CD4-positive, alpha-beta T cell treated with Interleukin-6 at 100 ng/mL for 8 hours (primary cell): ENCODE measurements around the gene BTBD8.

Experiments used
- DNase-seq: peaks from one replicate; pipeline ENCODE4 v3.0.0-alpha.2; 2020; ENCODE audit warnings: mixed read lengths, low spot score

The BTBD8 gene

DNA sequence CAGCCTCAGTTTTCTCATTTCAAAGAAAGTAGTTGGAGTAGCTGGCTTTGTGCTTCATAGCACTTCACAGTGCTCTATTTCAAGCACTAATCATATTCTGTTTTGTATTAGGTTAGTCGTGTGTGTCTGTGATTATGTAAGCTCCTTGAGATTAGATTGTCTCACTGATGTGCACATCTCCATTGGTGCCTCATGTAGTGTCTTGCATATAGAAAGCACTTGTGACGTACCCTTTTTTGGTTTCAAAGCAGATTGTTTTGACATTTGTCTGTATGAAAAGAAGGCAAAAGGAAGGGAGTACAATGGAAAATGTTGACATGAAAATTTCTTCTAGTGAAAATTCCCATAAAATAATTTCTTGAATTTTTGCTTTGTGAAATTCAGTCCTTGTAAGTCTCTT is 13.9 kb downstream of the BTBD8 start:
- no peak for DNase-seq

DNA sequence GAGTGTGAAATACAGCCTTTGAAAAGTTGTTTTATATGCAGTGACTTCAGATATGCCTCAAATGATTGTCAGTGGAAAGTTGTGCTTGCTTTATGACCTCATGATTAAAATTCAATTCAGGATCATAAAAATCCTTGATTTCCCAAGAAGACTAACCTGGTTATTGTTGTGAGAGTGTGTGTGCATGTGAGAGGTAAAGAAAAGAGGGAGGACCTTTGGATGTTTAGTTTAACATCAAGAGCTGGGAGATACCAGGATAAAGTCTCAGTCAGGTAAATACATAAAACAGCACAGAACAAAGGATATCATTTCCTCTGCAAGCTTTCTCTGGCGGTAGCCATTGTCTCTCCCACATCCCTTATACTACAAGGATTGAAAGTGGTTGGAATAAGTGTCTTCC is 14.4 kb downstream of the BTBD8 start:
- DNase-seq: no peak

DNA sequence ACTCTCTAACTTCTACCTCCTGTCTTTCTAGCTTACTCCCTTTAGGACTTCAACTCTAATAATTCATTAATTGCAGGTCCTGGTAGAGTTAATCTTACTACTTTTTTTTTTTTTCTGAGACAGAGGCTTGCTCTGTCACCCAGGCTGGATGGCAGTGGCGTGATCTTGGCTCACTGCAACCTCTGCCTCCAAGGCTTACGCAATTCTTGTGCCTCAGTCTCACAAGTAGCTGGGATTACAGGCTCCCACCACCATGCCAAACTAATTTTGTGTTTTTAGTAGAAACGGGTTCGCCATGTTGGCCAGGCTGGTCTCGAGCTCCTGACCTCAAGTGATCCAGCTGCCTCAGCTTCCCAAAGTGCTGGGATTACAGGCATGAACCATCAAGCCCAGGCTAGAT is 15.7 kb downstream of the BTBD8 start:
- no peak for DNase-seq

DNA sequence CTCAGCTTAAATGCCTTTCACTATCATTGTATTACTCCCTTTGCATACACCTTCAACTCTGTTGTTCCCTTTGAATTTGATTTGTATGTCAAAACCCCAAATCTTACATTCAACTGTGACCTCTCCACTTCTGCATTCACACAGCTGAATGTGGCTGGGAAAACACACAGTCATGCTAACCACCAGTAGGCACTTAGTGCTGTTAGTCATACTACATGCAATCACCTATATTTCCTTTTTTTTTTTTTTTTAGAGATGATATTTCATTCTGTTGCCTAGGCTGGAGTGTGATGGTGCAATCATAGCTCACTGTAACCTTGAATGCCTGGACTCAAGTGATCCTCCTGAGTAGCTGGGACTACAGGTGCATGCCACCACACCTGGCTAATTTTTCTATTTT is 16.2 kb downstream of the BTBD8 start:
- no peak for DNase-seq

DNA sequence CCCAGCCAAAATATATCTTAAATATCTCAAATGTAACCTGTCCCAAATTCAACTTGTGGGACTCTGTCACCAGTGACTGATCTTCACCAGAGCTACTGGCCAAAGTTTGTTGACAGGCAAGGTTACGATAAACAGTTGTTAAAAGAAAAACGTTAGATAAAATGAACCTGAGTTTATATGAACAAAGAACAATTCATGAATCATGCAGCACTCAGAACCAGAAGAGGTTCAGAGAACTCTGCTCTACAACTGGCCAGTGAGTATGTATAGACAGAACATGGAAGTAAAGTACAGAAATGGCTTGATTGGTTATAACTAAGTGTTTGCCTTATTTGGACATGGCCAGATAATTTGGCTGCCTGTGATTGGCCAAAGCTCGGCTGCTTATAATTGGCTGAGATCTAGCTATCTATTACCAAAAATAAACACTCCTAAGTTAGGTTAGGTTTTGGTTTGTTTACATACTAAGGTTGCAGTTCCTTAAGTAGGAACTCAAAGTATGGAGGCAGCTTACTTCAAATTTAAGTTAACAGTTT is 25.5 kb downstream of the BTBD8 start:
- no peak for DNase-seq

DNA sequence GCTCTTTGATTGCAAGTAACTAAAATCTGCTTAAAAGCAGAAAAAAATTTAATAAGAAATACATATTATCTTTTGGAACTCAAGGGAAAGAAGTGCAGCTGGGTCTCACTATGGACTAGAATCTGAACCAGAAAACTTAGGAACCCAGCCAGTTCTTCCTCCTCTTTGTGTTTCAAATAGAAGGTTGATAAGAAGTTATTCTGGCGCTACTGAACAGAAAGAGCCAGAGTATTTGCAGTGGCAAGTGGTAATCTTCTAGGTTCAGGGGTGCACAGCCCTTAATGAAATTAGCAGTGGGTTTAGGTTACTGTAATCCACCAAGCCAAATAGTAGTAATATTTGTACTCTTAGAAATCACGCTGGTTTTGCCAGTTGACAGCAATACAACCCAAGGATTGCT is 28.5 kb downstream of the BTBD8 start:
- no peak for DNase-seq

DNA sequence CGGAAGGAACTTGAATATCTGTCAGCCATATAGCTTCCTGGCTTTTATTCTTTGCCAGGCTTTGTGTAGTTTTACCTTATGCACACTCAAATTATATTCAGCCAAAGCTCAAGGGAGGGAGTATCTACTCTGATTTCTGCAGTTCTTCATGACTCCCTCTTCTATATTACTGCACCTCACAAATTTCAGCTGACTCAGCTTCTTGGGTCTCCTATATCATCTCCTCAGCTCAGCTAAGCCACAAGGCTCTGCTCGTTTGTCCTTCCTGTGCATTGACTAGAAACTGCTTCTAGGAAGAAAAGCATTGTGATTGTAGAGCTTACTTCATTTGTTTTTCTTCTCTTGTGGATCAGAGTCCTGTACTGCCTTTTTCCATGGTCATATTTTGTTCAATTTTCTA is 37.4 kb downstream of the BTBD8 start:
- DNase-seq: no peak

DNA sequence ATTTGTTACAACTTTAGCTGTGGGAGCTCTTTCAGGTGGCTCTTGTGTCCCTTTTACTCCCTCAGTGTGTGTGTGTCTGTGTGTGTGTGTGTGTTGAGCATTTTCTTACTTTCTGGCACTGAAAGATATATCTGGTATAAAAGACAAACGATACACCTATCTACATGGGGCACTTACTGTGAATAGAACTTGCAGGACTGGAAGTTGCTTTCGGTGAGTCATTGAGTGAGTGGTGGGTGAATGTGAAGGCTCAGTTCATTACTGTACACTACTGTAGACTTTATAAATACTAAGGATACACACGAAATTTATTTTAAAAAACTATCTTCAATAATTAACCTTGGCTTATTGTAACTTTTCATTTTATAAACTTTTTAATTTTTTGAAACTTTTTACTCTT is 38.7 kb downstream of the BTBD8 start:
- DNase-seq: no peak

DNA sequence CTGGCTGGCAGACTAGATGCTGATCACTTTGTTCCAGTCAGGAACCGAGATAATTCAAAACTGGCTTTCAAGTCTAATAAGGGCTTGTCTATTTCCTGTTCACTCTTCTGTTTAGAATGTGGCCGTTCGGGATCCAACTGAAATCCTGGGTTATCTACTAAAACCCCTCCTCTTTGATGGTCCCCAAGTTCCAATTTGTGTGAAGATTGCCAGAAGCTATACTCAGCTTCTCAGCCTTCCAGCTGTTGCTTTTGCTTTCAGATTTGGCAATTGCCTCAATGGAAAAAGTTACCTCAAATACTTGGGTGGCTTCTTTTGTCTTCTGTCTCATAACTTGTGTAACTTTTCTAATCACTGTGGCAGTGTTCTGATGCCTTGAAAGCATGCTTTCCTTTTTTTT is 43.7 kb downstream of the BTBD8 start:
- DNase-seq: no peak

DNA sequence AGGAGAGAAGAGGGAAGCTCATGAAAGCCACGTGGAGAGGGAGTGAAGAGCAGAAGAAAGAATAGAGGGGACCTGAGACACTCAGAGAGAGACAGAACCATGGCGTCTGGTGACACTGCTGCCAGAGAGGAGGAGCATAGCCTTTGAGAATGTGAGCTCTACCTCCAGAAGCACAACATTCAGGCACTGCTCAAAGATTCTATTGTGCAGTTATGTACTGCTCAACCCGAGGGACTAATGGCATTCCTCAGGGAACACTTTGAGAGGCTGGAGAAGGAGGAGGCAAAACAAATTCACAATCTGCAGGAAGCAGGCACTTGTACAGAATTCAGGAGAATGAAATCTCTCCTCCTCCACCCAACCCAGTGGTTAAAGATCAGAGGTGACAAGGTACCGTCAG is 45.1 kb downstream of the BTBD8 start:
- DNase-seq: no peak

DNA sequence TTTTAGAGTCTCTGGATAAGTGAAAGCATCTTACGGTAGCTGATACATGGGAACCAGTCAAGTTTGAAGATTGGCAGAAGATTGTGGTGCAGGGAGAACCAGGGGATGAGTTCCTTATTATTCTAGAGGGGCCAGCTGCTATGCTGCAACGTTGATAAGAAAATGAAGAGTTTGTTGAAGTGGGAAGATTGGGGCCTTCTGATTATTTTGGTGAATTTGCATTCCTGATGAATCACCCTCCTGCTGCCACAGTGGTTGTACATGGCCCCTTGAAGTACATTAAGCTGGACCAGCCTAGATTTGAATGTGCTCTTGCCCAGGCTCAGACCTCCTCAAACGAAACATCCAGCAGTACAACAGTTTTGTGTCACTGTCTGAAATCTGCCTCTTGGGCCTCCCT is 45.9 kb downstream of the BTBD8 start:
- DNase-seq: no peak

DNA sequence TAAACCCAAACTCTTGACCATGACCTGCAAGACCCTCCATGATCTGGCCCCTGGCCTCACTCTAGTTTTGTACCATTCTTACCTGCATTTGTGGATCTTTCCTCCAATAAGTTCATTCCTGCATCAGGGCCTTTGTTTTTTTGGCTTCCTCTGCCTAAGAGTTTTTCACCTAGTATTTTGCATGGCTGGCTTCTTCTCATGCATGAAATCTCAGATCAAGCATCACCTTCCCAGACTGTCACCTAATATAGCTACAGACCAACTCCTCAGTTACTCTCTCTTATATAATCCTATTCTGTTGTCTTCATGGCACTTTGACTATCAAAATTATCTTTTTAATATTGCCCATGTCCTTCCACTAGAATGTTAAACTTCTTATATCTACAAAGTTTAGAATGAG is 54.2 kb downstream of the BTBD8 start:
- DNase-seq: no peak

DNA sequence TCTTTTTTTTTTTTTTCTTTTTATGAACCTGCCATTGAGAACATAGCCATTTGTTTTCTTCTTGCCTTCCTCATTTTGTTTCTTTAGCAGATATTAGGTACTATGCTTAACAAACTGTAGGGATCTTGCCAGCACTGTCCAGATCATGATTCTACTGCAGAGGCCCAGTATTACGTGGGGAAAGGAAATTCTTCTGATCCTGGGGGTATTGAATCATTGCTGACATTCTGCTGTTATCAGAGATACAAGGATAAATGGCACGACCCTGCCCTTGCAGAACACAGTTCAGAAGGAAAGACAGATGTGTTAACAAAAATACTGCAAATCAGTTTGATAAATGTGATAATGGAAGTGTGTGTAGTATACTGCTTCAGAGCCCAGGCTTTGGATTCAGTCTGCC is 56.2 kb downstream of the BTBD8 start:
- DNase-seq: no peak

DNA sequence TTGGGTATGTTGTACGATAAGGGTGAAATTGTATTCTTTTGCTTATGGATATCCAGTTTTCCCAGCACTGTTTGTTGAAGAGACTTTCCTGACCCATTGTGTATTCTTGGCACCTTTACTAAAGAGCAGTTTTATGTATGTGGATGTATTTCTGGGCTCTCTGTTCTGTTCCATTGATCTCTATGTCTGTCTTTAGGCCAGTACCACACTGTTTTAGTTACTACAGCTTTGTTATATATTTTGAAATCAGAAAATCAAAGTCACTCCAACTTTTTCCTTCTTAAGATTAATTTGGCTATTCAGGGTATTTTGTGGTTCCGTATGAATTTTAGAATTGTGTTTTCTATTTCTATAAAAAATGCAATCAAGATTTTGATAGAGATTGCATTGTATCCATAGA is 74.8 kb downstream of the BTBD8 start:
- DNase-seq: no peak

DNA sequence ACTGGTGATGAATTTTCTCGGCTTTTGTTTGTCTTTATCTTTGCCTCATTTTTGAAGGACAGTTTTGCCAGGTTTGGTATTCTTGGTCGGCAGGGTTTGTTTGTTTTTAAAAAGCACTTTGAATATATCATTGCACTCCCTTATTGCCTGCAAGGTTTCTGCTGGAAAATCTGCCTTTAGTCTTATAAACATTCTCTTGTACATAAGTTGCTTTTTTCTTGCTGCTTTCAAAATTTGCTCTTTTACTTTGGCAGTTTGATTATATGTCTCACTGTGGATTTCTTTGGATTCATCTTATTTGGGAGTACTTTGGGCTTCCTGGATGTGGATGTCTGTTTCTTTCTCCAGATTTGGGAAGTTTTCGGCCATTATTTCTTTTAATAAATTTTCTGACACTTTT is 79.4 kb downstream of the BTBD8 start:
- no peak for DNase-seq

DNA sequence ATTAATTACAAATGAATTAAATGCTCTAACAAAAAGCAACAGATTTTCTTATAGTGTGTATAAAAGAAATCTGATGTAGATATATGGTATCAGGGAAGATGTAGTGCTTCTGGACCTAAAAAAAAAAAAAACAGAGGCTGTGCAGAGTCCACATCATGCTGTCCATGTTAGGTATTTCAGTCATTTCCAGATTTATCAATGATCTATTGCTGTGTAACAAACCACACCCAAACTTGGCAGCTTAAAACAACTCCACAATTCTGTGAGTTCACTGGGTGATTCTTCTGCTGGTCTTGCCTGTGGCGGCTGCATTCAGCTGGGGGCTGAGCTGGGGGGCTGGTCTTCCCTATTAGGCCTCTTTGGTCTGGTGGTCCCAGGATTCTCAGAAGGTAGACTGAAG is 85.2 kb downstream of the BTBD8 start:
- DNase-seq: no peak

DNA sequence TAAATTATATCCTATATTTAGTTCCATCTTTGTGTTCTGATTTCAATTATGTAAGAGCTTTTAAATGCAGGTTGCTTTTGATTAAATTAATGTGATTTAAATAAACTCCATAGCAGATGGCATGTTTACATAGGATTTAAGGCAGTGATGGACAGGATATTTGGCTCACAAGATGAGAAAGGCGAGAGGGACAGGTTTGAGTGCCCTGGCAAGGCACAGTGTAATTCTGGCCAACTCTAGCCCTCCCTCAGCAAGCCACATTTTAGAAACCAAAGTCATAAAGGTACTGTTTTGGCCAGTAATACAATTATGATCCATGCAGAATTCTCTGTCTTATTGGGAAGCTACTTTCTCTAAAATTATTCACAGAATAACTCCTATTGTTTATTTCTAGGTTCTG is 87.0 kb downstream of the BTBD8 start:
- no peak for DNase-seq

DNA sequence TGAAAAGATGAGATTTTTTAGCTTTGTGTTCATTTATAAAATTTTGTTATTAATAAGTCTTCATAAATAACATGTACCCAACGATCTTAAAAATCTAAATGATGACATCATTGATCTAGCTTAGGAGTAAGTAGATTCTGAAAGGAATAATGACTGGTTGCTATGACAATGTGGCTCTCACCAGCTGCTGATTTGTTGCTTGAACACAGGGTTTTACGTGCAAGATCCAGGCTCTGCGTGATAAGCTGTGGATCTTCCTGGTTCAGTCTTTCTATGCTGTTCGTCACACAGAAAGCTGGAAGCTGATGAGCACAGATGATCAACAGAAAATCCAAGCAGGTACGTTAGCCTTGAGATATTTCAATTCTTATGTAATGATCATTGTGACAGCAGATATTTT is 88.5 kb downstream of the BTBD8 start:
- DNase-seq: no peak

DNA sequence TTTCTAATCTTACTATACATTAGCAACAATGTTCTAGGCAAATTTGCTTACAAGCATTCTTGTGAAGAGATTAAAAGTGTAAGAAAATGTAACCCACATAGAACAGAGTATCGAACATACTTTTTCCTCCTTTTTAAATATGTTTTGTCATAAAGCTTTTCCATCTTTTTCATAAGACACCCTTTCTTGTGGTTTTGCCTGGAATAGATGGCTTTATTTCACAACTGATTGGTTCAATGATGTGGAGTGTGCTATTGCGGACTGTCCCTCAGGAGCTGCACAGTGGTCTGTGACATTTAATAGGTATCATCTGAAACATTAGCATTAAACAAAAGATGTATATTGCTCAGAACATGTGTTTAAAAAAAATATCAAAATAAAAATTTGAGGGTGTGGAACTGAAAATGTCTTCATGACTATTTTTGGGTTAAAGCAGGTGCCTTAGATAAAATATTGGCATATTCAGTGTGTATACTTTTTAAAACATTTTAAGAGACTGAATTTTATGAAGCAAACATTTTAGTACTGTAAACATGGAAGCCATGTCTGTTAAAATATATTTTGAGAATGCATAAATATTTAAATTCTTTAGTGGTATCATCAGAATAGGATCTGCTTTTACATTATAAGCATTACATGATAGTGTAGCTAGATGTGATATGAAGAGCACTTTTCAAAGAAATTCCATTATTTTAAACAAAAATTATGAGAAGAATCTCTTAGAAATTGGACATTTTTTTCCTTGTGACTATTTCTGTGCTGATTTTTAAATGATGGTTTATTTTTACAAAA is 89.3 kb downstream of the BTBD8 start:
- no peak for DNase-seq

DNA sequence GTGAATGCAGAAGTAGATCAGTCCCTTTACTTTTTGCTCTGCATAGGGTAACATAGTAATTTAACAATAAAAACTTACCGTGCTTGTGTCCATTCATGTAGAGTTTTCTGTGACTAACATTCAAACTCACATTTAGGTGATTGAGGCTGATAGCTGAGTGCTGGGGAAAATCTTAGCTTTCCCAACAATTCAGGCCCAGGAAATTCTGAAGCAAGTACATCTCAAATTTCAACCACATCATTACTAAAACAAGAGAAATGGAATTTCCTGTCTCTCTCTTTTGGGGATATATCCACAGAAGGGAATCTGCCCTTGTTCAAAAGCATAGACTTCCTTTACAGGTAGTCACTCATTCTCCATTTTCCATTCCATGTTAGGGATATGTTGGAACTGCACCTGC is 104.5 kb downstream of the BTBD8 start:
- no peak for DNase-seq

DNA sequence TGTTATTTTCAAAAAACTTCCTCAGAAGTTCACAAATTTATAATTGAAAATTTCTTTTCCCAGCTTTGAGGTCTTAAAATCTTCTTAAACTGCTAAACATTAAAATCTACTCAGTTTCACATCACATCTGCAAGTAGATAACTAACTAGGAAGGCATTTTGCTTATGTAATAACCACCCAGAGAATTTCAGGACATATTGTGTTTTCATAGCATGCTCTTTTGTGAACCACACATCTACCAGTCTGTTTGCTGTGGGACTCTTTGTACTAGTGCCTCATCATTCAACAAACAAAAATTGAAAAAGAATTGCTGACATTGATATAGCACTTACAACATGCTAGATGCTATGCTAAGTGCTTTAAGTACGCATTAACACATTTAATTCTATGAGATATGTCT is 105.9 kb downstream of the BTBD8 start:
- DNase-seq: no peak

DNA sequence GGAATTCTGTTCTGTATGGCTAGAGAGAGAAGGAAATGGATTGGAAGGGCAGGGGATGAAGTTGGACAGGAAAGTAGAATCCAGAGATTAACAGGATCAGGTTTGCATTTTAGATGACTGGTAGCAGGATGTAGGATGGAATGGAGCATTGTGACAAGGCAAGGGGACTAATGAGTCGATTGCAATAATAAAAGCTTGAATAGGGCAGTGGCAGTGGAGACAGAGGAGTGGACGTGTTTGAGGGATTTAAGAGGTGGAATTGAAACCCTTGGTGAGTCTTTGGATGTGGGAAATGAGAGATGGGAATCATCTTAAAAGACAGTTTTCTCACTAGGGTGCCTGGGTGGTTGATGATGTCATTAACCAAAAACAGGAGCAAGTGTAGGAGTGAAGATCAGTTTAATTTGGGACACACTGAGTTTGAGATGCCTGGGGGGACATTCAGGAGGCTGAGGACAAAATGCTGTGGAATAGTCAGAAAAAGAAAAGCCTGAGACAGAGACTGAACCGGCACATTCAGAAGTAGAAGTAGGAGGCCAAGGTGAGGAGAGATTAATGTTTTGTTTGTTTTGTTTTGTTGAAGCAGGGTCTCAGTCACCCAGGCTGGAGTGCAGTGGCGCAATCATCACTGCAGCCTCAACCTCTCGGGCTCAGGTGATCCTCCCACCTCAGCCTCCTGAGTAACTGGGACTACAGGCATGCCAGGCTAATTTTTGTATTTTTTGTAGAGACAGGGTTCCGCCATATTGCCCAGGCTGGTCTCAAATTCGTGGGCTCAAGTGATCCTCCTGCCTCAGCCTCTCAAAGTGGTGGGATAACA is 108.5 kb downstream of the BTBD8 start:
- DNase-seq: no peak

DNA sequence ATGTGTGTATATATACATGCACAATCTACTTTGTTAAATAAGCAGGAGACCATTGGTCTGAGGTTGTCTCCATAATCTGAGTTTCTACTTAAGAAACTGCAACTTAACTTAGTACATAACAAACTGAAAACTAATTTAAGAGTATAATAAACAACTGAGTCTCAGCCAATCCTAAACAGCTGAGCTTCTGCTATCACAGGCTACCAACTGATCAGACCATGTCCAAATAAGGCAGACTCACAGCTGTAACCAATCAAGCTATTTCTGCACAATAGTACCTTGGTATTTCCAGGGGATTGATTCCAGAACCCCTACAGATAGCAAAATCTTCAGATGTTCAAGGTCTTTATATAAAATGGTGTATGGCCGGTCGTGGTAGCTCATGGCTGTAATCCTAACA is 111.6 kb downstream of the BTBD8 start:
- no peak for DNase-seq

DNA sequence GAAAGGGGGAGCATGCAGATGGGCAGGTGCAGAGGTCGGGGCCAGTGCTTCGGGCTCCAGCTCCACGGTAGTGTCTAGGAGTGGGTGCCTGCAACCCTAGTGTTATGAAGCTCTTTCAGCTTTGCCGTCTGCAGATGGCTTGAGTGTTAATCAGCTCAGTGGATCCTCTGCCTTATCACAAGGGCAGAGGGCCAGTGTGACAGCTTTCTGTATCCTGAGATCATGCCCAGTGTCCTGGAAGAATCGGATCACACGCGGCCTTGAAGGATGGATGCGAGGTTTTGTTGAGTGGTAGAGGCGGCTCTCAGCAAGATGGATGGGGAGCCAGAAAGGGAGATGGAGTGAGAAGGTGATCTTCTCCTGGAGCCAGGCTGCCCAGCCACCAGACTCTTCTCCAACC is 112.1 kb downstream of the BTBD8 start:
- no peak for DNase-seq
